Non-pigmented ciliary epithelial cell (primary cell): ENCODE data around the gene NAA15.
"Not testable (repeated sequence)": the region's sequence is repeated elsewhere in the genome, so short reads cannot be mapped to it uniquely, and the experiment has no call there.

Source experiments
- DNase-seq: peaks from one replicate; pipeline ENCODE4 v3.0.0-alpha.2; 2010; ENCODE audit warnings: low read depth

The NAA15 gene

DNA sequence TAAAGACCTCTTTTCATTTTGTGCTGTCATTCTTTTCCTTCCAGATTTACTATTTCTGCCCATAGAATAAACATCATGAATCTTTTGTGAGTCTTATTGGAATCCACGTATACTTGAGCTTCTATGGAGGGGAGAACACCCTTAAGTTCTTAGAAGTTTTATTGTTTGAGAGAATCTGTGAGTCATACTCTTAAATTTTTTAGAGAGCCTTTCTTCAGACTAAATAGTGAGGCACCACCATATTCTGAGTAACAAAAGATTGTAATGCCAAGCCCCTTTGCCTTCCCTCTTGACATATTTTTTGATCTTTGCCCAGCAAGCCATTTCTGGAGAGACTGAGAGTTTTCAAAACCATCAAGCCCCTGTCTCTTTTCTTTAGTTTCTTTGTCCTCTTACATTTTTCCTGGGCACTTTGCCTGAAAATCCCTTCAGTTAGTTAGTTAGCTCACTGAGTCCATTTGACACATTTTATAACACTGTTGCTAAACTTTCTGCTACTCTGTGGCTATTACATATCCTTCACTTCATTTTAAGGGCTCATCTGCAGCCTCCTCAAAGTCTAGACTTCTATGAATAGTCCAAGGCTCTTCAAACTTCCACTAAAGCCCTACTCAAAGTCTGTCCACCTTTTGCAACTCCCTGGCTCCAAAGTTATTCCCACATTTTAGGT, 66.3 kb downstream of the NAA15 start:
- peak; percentile 34 for DNase-seq

DNA sequence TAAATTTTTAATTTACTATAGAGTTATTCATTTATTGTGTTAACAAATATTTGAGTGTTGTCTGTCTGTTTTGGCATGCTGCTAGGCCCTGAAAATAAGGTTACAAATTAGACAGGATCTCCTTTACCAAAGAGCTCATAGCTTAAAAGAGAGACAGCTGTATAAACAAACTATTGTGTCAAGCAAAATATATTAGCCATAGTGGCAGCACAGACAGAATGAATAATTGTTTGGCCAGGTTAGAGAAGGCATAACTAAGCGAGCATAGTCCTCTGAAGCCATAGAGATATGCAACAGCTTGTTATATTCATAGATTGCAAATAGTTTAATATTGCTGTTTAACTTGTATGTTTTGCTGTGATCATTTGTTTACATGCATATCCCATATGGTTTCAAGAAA, 67.7 kb downstream of the NAA15 start:
- DNase-seq = peak; percentile 8

GRCh38 chr4:139374251-139374650, 72.9 kb downstream of the NAA15 start:
- DNase-seq = no peak

DNA sequence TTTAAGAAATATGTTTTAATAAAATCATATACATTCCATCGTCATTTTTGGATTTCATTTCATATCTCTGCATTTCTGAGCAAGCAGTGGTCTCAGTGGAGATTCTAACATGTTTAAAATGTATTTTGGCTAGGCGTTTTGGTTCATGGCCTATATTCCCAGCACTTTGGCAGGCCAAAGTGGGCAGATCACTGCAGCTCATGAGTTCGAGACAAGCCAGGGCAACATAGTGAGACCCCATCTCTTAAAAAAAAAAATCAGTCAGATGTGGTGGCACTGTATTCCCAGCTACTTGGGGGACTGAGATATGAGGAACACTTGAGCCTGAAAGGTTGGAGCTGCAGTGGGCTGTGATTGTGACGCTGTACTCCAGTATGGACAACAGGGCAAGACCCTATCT, 85.1 kb downstream of the NAA15 start:
- no peak for DNase-seq

- DNase-seq = no peak
Observed at GRCh38 chr4:139389102-139389501, 87.8 kb downstream of the NAA15 start.

DNA sequence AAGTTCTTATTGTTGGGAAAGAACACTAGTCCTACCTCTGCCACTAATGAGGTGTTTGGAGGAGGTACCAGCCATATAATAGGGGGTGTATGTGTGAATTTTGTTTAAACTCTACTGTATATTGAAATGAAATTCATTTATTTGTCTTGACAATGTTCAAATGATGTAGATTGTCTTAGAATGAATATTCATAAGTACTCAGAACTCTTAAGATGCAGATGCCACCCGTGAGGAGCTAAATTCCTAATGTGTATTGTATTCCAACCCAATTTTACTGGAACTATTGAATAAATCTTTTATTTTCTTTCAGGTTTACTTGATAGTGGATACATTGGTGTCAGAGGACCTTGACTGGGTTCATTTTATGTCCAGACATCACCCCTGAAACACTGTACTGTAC, 88.7 kb downstream of the NAA15 start:
- no peak for DNase-seq

DNA sequence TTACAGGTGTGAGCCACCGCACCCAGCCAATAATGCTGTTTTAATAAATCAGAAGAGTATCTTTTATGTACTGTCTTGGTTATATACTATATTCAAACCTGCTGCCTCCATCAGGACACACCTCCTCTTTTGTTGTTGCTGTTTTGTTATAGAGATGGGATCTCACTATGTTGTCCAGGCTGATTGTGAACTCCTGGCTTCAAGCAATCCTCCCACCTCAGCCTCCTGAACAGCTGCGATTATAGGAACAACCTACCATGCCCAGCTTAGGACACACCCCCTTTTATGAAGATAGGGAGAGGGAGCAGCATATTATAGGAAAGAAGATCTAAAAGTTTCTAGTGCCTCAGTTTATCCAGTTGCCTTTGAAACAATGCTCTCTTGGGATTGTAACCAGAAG, 90.4 kb downstream of the NAA15 start:
- DNase-seq = no peak

DNA sequence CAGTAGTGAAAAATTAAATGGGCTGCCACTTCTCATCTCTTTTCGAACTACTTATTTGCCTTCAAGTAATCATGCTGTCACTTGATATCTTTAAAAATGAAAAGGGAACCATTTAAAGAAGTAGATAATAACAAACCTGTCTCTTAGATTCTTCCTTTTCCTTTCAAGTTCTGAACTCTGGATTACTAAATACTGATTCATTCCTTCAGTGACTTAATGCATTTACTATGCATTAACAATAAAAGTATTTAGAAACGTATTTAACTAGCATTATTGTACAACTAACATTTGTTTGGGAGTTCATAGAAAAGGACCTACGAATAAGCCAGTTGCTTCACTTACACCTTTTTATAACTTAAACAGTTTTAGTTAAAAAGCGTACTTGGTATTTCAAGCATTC, 91.5 kb downstream of the NAA15 start:
- DNase-seq = no peak

GRCh38 chr4:139401368-139401767, 100.1 kb downstream of the NAA15 start:
- no peak for DNase-seq

- DNase-seq = no peak
Observed at GRCh38 chr4:139402436-139402835, 101.1 kb downstream of the NAA15 start.

DNA sequence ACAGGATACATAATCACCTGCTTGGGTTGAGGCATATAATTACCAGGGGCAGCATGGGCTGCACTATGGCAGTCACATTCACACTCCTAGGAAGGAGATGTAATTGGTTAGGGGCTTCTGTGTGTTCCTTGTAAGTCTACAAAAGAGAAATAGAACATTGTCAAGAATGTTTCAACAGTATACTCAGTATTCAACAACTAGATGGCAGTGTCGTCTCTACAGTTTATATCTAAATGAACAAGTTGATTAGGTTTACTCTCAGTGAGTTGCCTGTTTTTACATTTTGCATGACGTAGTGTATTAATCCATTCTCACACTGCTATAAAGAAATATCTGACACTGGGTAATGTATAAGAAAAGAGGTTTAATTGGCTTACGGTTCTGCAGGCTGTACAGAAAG, 102.2 kb downstream of the NAA15 start:
- DNase-seq = no peak

DNA sequence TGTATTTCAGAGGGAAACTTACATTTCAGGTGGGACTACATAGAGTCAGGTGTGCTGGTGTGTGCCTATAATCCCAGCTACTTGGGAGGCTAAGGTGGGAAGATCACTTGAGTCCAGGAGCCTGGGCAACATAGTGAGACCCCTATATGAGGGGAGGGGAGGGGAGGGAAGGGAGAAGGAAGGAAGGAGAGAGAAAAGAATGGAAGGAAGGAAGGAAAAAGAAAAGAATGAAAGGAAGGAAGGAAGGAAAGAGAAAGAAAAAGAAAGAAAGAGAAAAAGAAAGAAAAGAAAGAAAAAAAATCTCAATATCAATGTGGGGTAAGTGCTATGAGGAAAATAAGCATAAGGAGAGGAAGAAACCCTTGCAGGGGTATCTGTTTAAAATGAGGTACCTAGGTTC, 109.0 kb downstream of the NAA15 start:
- DNase-seq = no peak

DNA sequence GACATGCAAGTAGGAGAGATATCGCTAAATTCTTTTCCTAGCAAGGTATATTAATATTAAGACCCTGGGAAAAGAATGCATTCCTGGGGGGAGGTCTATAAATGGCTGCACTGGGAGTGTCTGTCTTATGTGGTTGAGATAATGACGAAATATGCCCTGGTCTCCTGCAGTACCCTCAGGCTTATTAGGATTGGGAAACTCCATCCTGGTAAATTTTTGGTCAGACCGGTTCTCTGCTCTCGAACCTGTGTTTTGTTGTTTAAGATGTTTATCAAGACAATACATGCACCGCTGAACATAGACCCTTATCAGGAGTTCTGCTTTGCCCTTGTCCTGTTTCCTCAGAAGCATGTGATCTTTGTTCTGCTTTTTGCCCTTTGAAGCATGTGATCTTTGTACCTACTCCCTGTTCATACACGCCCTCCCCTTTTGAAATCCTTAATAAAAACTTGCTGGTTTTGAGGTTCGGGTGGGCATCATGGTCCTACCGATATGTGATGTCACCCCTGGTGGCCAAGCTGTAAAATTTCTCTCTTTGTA, 113.4 kb downstream of the NAA15 start:
- DNase-seq = not testable (repeated sequence)

DNA sequence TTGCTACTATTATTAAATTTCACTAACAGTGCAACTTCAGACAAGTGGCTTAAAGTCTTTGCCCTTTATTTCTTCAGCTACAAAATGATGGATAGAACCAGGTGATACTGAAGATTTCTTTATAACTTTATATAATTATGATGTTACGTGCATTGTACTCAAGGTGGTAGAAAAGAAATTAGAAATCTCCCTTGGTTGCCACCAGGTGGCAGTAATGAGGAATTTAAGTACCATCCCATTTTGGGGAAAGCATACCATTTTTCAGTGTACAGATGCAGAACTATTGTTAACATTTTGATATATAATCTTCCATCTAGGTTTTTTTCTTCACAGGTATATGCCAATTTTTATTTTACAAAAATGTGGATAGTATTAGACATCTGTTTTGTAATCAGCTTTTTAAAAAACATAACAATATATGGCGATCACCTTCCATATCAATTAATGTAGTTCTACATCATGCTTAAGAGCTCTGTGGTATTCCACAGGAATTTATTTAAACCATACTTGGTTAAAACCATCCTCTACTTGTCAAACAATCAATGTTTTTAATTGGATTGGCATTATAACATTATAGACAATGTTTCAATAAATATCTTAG, 114.9 kb downstream of the NAA15 start:
- DNase-seq = peak; percentile 15

DNA sequence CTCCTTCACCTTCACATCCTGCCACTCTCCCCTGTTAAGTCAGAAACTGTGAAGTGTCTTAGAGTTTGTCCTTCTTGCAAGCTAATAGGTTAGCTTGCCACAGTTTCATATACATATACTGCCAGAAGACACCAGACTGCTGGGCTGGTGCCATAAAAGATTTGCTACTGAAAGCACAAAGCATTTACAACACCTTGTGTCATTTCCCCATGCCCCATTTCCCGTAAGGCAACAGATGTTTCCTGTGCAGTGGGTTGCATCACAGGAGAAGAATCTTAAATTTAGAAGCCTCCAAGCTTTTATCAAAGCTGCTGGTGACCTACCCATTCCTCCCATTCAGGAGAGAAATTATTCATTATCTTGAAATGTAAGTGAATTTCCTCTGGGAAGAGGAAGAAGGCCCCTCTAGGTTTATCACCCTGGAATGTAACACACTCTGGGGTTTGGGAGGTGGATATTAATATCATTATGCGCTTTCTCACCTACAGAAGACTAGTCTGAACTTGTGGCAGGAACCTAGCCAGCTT, 118.1 kb downstream of the NAA15 start:
- peak; percentile 73 for DNase-seq

DNA sequence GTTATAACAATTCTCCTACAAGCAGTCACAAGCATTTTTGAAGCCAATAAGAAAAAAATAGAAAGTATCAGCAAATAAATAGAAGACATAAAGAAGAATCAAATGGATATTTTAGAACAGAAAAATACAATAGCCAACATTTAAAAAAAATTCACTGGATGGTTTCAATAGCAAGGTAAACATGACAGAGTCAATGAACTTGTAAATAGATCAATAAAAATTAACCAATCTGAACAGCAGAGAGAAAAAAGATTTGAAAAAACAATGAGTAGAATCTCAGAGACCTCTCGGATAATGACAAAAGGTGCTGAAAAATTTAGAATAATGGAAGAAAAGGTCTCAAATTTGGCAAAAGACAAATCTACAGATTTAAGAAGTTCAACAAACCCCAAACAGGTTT, 119.3 kb downstream of the NAA15 start:
- no peak for DNase-seq

- no peak for DNase-seq
Observed at GRCh38 chr4:139436122-139436521, 134.8 kb downstream of the NAA15 start.

GRCh38 chr4:139438141-139438540, 136.8 kb downstream of the NAA15 start:
- DNase-seq = no peak

DNA sequence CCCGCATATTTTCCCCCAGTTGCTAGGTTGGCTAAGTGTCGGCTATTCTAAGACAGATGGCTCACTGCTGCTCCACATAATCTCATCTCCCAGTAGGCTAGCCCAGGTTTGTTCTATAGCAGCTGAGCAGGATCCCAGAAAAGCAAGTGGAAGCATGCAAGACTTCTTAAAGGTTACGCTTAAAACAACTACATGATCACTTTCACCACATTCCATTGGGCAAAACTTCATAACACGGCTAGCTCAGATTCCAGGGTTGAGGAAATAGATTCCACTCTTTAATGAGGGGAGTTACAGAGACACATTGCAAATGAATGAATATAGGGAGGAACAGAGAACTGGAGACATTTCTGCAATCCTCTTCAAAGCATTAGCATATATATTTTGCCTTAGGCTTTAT, 139.7 kb downstream of the NAA15 start:
- no peak for DNase-seq

- no peak for DNase-seq
Observed at GRCh38 chr4:139443661-139444060, 142.4 kb downstream of the NAA15 start.

DNA sequence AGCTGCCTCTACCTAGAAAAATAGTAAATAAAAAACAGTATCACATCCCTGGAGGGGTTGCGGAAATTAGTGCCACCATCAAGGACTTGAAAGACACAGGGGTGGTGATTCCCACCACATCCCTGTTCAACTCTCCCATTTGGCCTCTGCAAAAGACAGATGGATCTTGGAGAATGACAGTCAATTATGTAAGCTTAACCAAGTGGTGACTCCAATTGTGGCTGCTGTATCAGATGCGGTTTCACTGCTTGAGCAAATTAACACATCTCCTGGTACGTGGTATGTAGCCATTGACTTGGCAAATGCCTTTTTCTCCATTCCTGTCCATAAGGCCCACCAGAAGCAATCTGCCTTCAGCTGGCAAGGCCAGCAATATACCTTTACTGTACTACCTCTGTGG, 143.6 kb downstream of the NAA15 start:
- DNase-seq = not testable (repeated sequence)

GRCh38 chr4:139447078-139447477, 145.8 kb downstream of the NAA15 start:
- not testable (repeated sequence) for DNase-seq

GRCh38 chr4:139450586-139450985, 149.3 kb downstream of the NAA15 start:
- DNase-seq = no peak

DNA sequence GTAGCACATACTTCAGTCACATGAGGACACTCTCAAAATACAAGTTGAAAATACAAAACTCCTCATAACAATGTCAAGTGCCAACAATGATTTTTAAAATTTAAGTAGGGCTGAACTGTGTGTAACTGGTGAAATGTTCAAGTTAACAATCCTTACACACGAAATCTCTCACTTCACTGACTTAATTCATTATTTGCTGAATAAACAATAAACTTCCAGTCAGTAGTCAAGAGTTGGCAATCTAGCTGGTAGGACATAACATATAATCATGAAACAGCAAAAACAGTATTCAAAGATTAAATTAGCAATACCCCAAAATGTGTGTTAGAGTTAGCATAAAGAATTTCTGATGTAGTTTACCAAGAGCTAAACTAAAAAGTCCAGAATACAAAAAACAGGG, 150.7 kb downstream of the NAA15 start:
- DNase-seq = no peak
